GM21786 (cell line): Measurements from ENCODE around the gene SEMA6A.
A peak's percentile ranks its signal among the peaks of the same experiment; 100 is the strongest.
"Not testable (repeated sequence)": the region's sequence is repeated elsewhere in the genome, so short reads cannot be mapped to it uniquely, and the experiment has no call there.

Source experiments
- ATAC-seq: cut with Tn5 transposase; IDR thresholded peaks from one replicate; pipeline ENCODE4 v1.9.1; 2021; ENCODE audit not compliant: unreplicated experiment

SEMA6A gene

DNA sequence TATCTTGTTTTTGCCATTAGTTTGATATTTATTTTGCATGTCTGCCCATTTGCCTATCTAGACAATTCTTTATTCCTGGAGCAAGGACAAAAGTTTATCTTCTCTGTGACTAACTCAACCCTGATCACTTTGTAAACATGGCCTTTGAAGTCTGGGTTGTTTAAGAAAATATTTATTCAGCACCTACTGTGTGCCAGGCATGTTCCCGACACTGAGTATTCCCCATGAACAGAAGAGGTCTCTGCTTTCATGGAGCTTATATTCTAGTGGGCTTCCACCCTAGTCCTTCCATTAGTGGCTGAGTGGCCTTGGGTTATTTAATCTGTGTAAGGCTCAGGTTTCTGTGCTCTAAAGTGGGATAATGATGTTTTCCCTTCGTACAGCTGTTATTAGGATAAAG, 49.7 kb downstream of the SEMA6A start:
- no peak for ATAC-seq

DNA sequence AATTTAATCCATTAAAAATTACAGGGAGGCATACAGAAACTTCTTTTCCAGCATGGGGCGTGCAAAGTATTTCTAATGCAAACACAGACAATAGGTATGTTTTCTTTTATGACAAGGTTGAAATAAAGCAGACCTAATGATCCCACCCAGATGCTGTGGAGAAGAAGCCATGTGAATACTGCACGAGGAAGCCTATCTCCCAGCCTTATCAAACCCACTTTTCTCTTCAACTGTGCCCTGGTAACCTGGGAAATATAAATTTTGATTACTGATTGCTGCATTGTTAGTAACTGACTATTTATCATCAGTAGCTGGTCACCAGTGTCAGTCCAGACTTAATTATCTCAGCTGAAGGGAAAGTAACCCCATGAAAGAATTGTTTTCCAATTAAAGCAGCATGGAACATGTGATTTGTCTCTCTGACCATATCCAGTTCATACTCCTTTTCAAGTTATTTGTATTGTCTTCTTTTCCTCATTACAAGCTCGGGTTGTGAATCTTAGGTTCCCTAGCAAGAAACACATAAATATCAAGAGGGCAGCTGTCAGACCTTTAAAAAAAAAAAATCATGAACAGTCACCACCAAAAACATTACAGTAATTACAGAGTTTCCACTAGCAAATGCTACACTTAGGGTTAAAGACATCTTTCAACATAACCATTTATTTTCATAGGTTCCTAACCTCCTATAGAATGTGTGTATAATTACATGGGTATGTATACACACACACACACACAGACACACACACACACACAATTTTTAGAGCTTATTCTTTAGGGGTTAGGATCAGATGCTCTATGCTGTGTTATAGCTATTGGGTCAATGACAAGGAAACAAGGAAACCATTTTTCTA, 50.3 kb downstream of the SEMA6A start:
- no peak for ATAC-seq

DNA sequence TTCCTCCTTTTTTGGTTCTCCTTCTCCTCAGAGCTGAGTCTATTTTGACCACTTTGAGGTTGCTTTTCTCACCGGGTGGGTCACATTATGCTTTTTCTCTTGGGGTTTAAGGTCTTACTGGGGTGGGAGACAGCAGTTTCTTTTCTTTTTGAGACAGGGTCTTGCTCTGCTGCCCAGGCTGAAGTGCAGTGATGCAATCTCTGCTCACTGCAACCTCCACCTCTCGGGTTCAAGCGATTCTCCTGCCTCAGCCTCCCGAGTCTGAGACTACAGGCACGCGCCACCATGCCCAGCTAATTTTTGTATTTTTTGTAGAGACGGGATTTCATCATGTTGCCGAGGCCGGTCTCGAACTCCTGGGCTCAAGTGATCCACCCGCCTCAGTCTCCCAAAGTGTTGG, 51.4 kb downstream of the SEMA6A start:
- not testable (repeated sequence) for ATAC-seq

DNA sequence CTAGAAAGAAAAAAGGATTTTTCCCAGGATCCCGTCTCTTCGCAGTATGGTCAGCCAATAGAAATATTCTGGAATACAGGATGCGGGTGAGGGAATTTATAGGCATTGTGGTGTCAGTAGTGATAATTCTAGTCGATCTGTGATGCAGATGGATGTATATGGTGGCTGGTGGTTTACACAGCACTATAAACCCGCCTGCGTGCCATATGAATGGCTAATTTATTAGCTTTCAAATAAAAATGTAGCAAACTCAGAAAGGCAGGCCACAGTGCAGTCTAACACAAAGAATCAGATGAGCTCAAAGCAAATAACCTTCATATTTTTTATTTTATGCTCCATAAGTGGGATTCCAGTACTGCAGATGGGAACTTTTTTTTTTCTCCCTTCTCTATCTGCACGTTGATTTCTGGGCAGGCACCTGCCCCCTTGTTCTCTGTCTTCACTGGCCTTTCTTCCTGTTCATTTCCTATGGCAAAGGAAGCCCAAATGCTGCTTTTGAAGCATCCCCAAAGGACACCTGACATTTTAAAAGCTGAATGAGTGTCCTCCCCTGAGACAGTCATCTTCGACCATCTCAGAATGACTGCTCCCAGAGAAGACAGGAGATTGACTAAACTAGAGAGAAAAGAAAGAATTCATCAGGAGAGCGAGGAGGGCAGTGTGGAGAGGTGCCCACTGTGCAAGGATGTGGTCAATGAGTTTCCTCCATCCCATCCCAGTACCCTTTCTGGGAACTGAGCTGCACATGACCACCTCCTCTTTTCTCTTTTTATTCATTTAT, 52.1 kb downstream of the SEMA6A start:
- ATAC-seq: no peak

DNA sequence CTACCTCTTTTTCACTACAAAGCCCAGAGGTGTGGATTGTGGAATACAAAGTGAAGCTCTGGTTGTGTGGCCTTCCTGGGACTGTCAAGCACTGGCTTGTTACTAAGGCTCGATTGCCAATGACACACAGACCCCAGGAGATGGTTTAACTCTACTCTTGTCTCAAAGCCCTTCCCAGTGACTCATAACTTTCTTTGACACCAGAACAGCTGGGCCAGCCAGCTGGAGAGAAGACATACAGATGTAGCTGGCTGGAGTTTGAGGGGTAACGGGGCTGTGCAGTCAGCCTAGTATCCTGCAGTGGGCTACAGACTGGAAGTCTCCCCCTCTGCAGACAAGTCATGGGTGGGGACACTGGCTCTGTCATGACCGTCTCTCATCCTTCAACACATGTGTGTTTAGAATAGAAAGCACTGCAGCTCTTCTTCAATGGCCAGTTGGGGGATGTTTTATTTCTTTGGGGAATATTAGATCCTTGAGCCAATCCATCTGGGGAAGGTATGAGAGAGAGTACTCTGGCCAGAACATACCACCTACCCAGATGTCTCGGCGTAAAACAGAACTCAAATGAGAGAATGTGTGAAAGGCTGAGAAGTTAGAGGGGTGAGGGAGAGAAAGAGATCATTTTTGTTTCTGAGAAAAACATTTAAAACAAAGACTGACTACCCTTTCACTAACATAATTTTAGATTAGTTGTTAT, 53.3 kb downstream of the SEMA6A start:
- ATAC-seq: peak; percentile 66

DNA sequence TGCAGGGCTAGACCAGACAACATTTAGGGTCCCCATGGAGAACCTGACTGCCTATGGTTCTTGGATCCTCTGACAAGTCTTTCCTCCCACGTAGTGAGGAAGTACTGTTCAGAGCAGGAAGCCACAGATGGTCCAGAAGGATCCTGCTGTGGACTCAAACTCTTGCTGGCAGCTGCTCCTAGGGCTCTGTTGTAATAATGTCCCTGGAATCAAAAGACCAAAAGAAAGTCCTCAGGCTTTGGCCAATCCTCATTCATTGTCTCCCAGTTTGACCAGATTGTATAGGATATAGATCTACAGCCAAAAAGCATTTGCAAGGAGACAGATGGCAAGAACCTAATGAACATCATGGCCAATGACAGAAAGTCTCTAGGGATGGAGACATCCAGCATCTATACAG, 53.9 kb downstream of the SEMA6A start:
- no peak for ATAC-seq

DNA sequence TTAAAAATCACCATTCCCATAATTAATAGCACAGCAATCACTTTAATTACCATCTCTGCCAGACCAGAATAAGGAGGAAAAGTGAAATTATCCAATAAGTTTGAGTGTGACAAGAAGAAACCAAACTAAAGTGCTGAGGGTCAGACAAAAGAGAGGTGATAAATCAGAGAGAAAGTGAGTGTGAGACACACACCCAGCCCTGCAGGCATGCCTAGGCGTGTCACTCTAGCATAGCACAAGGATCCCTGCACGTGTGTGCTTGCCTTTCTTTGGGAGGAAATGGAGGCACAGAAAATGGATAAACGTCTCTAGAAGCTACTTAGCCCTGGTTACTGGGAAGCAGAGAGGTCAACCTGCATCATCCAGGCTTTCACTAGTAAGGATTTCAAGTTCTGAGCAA, 56.2 kb downstream of the SEMA6A start:
- no peak for ATAC-seq

DNA sequence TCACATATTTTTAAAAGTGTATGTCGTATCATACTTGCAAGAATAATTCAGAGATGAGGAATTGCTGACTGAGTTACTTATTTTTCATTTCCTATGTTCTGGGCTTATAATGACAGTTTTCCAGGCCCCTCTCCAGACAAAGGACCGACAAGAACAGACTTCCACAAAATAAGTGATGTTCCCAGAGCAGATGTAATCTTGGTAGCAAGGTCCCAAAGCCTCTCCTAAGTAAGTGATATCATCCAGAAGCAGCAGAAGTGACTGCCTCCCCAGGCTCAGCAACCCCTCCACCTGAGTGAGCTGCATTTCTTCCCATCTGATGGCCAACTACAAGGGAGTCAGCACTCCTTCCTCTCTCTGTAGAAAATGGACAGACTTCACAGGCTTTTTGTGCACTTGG, 57.1 kb downstream of the SEMA6A start:
- no peak for ATAC-seq

DNA sequence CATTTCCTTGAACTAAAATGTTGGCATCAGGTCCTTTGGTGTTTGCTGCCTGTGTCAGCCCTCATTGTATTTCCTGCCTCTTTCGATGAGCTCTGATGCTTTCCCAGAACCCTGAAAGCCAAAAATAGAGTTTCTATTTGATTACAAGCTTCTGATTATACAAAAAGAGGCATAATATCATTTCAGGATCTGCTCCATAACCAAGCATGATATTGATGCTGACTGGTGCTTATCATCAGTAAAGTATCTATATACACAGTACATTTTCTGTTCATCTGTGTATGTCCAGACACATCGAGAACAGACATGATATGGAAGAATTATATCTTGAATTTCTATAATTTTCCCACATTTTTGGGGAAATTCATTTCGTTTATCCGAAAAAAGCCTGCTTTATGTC, 58.6 kb downstream of the SEMA6A start:
- no peak for ATAC-seq

DNA sequence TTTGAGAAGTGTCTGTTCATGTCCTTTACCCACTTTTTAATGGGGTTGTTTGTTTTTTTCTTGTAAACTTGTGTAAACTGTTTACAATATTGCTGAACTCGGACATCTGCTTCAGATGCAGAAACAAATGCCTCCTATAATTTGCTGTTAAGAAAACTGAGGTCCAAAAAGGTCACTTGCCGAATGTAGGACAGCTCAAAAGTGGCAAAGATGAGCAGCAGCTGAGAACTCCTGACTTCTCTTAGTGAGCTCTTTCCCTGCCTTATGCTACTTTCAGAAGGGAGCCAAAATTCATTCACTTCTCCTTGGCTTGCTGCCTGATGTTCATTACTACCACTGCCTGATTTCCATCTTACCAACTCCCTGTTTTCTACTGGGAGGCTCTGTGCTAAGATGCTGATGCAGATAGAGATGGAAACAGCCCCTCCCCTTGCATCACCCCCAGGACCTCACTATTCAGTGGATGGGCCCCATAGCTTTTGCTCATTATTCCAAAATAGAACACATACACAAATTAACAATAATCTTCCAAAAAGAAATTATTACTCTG, 60.1 kb downstream of the SEMA6A start:
- no peak for ATAC-seq

DNA sequence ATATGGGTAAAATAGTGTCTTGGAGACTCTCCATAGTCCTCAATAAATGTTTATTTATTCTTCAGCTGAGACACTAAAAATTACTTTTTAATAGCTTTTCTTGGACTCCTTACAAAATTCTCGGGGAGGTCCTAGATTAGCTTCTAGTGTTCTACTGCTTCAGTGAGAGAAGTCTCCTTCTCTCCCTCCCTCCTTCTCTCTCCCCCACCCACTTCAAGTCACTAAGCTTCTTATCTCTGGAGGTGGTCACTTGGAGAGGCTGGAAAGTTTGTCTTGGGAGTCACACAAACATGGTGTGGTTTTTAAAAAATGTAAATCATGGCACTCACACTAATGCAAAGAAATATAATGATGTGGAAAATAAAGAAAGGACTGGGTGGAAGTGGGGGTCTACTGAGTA, 64.1 kb downstream of the SEMA6A start:
- no peak for ATAC-seq

DNA sequence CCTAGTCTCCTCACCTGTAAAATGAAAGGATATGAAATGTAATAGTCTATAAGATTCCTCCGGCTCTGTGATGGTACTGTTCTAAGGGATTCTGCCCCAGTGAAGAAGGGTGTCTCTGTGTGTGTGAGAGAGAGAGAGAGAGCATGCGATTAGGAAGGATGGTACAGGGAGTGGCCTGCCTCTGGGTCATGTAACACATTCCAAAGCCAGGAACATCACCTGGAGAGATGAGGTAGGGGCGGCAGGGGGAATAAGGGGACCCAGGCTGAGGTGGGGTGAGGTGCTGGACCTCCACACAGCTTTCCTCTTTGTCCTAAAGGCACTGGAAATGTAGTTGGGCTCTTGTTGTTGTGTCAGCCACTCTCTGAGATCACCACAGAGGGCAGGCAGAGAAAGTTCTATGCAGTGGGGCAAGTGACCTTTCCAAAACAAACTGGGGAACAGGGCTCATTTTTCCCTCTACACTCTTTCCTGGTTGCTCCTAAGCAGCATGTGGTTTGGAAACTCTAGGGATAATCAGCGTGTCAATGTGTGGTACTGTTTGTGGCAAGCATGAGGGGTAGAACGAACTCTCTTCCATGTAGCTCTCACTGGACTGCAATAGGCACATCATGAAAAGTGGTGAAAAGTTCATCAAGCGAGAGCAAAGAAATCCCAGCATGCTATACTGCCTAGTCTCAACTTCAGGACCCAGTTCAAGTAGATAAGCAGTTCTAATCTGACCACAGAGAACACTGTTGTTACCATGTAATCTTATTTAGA, 65.0 kb downstream of the SEMA6A start:
- ATAC-seq: no peak

DNA sequence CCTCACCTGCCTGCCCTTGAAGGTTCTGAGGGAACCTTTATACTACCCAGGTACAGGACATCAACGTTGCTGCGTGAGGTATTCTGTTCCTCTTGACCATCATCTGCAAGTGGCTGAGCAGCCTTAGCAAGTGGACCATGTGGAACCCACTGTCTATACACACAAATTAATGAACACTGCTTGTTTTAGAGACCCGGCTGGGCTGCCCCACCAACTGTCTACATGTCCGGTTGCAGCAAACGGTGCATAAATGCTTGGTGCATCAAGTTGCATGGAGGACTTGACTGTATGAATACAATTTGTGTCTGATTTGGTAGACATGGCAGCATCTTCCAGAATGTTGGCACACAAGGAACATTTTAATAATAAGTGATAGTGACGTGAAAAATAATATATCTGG, 65.8 kb downstream of the SEMA6A start:
- ATAC-seq: no peak

DNA sequence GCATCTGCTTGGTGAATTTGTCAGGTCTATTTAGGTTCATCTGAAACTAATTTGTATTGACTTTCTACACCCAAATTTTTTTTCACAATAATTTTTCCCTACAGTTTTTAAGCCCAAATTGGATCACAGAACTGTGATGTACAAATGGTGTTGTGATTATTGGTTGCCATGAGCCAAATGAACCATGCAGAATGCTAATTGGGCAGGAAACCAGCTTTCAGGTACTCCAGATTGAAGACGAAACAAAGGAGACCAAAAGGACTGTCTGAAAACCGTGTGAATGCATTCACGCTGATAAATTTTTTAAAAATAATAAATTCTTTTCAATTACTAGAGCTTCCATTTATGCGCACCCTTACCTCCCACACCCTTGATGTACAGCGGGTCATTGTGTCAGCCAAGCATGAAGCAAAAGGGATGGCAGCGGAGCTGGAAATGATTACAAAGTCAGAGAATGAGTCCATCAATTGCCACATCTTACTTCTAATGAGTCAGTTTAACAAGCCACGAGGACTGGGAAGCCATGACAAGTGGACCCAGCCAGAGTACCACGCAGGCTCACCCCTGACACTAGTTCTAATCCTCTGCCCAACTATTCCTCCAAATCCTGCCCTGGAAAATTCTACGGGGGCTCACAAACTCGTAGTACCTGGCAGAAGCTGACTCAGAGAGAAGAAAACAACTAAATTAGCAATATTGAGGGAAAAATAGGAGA, 66.5 kb downstream of the SEMA6A start:
- no peak for ATAC-seq

DNA sequence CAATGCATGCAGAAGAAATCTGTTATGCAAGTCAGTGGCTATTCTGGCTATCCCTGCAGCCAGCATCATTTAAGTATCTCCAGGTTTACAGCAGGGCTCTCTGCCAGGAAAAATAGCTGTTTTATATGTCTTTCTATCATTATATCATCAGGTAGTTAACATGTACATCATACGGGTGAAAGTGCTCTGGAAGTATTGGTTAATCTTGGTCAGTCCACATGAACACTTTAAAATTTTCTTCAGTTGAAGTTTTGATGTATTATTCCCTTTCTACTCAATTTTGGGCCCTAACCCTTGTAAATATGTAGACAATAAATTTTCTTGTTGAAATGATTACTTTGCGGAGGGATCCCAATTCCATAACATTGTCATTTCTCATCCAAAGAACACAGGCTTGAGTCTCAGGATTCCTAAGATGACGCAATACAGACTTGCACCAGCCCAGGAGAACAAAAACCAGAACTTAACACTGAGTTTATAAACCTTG, 67.5 kb downstream of the SEMA6A start:
- ATAC-seq: no peak

DNA sequence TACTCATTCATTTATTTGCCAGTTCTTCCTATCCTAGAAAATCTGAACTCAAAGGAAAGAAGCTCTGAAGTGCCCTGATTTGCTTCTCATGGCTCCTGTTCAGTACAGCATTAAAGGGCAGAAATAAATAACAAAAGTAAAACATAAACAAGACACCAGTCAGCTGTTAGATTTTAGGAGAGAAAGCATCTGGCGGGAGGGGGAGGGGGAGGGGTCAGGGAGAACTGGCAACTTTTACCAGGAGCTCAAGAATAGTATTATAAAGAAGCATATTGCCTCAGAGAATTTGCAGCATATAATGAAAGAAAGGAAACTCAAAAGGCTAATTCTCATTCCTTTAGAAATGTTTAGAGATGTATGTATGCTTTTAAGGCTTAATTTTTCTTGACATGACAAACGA, 68.1 kb downstream of the SEMA6A start:
- ATAC-seq: no peak

DNA sequence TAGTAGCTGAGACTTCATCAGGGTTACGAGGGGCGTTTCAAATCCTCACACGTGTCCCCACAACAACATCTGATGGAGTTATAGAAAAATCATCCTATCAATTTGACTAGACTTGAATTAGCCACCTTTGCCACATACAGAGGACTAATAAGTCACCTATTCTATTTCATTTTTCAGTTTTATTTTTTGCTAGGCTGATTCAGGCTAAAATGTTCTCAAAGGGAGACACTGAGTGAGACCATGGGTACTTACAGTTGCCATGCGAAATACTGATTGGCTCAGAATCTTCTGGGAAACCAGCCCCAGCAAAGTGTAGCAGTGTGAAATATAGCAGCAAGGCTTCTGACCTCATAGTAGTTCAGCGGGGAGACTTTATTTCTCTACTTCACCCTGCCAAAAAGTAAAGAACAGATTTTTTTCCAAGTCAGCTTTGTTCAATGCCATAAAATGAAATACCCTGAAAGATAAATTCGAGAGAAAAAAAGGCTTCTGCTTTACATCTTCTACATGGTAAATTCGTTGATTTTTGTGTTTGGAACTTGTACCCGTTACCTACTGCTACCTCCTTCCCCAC, 69.9 kb downstream of the SEMA6A start:
- ATAC-seq: no peak

DNA sequence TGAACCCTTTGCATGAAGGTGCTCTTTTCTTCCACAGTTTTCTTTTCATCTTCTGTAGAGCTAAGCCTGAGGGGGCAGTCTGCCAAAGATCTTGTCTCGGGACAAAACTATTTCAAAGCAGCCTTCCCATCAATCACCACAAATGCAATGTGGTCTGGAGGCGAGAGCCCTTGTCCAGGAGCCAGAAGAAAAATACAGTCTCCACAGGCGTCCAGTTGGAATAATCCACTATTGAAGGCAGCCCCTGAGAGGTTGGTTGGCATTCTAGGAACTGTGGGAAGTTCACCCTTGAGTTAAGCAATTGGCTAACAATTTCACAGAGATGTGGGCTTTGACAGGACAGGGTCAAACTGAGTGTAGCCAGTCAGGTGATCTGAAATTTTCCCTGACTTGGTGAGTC, 72.0 kb downstream of the SEMA6A start:
- ATAC-seq: no peak

DNA sequence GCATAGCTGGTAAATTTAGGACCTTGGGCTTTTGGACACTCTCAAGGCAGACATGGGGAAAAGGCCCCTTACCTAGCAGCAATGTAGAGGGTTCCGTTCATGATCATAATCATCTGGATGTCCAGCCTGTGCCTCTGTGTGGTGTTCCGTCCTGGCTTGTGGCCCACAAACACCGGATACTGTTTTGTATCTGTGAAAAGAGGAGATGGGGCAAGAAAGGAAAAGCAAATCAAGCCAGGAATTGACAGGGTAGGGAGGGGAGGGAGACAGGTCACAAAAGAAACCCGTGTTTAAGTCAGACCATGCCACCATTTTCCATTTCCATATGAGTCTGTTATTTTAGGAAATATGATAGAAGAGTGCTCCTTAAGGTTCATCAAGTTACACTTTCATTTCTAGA, 72.5 kb downstream of the SEMA6A start:
- no peak for ATAC-seq
